Cardiac muscle cell (in vitro differentiated cells and primary cell): Measurements from ENCODE around the gene CPOX. TPM values are rescaled to one million over a fixed set of nuclear protein-coding genes. Genes with fewer than 3 reads are reported as not detected.

Experiments used
- DNase-seq, 2 donors: peaks; one replicate each; pipeline versions ENCODE4 v3.0.0 to v3.0.0-alpha.2; 2010 to 2017; ENCODE audit warnings: low read depth in 1 of 2, low spot score in 1 of 2
- H3K27ac ChIP-seq: fragments of 200-600 bp; sonication (generic); 2 replicates; pipeline ENCODE4 v1.5.1; 2016
- H3K27me3 ChIP-seq: fragments of 200-600 bp; sonication (generic); 2 replicates; pipeline ENCODE4 v1.6.0; 2016; ENCODE audit warnings: control low read depth
- H3K36me3 ChIP-seq: fragments of 200-600 bp; sonication (generic); 2 replicates; pipeline ENCODE4 v1.5.1; 2016; ENCODE audit warnings: control low read depth
- H3K4me1 ChIP-seq: fragments of 200-600 bp; sonication (generic); 2 replicates; pipeline ENCODE4 v1.8.1; 2017; ENCODE audit warnings: low read depth, mild to moderate bottlenecking, mixed run types
- H3K4me3 ChIP-seq: fragments of 200-600 bp; sonication (generic); 2 replicates; pipeline ENCODE4 v1.5.1; 2016; ENCODE audit warnings: mild to moderate bottlenecking
- H3K9me3 ChIP-seq: fragments of 200-600 bp; sonication (generic); 2 replicates; pipeline ENCODE4 v1.5.1; 2017; ENCODE audit warnings: low read depth, mild to moderate bottlenecking, control low read depth
- polyA plus RNA-seq: library from polyadenylated mRNA; unstranded; fragments of >200 nt; fragmentation: Nextera tagmentation; extraction: Ambion mirVana; gene quantifications from 2 replicates; pipeline ENCODE4 v1.2.1, GENCODE V29; 2016
- total RNA-seq: library from RNA; depleted of rRNA; stranded (reverse); fragments of >200 nt; gene quantifications from 2 replicates; pipeline ENCODE4 v1.2.3, GENCODE V29; 2016
- TF ChIP-seq, protein P1 (sequence below): IDR thresholded peaks from 2 replicates; pipeline ENCODE4 v1.5.1; 2012; ENCODE audit warnings: low read depth, mild to moderate bottlenecking, low read length

Gene CPOX
- total and polyA plus RNA-seq, 2 experiments from 2014 or later = 10.5 to 45.0 TPM

DNA sequence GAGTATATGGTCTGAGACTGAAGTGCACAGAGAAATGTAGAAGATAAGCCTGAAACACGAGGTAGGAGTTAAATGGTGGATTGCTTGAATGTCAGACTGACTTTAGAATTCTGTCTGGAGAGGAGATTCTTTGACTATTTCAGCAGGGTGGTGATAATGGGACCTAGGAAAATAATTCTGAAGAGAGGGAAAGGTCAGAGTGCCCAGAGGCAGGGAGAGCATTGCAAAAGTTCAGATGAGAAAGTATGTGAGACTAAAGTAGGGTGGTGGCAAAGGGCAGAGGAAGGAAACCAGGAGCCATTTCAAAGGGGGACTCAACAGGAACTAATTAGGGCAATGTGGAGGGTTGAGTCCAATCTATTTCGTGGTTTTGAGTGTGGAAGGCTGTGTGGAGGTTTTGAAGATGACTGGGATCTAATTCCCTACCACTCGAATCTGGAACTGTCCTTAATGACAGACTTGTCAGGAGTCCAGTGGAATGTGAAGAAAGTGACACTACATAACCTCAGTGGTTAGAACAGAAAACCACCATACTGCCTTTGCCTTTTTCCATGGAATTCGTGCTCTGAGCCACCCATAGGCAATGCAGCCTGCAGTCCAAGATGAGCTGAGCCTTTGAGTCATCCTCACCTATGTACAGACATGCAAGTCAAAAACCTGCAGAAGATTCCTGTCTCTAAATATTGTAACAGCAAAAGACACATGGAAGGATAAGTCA is 16.1 kb downstream of the CPOX start:
- H3K27ac ChIP-seq = no peak overlapping the region
- TF ChIP-seq, protein P1, sequence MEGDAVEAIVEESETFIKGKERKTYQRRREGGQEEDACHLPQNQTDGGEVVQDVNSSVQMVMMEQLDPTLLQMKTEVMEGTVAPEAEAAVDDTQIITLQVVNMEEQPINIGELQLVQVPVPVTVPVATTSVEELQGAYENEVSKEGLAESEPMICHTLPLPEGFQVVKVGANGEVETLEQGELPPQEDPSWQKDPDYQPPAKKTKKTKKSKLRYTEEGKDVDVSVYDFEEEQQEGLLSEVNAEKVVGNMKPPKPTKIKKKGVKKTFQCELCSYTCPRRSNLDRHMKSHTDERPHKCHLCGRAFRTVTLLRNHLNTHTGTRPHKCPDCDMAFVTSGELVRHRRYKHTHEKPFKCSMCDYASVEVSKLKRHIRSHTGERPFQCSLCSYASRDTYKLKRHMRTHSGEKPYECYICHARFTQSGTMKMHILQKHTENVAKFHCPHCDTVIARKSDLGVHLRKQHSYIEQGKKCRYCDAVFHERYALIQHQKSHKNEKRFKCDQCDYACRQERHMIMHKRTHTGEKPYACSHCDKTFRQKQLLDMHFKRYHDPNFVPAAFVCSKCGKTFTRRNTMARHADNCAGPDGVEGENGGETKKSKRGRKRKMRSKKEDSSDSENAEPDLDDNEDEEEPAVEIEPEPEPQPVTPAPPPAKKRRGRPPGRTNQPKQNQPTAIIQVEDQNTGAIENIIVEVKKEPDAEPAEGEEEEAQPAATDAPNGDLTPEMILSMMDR = no peak
- H3K27me3 ChIP-seq = peaks cover 52% of the 10 kb centered on the region
- H3K4me3 ChIP-seq = no peak overlapping the region
- DNase-seq = peak in 1 of 2 donors; percentile 33
- H3K4me1 ChIP-seq = no peaks in the 10 kb centered on the region
- no peaks in the 10 kb centered on the region for H3K9me3 ChIP-seq
- no peaks in the 10 kb centered on the region for H3K36me3 ChIP-seq

DNA sequence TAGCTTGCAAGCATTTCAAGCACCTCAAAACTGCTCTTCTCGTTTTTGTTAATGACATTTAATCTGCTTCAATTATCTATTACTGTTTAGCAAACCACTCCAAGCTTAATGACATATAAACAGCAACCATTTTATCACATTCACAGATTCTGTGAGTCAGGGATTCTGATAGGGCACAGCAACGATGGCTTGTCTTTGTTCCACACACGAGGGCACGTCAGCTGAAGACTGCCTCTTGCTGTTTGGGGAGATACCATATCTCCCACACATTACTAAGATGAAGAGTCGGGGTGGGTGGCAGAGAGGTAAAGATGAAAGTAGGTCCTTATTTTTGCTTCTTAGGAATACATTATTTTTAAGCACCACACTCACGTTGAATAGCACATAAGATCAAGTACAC is 19.3 kb downstream of the CPOX start:
- no peaks in the 10 kb centered on the region for H3K4me1 ChIP-seq
- H3K27ac ChIP-seq = no peak overlapping the region
- H3K27me3 ChIP-seq = peaks cover 25% of the 10 kb centered on the region
- no peaks in the 10 kb centered on the region for H3K9me3 ChIP-seq
- H3K36me3 ChIP-seq = no peaks in the 10 kb centered on the region
- H3K4me3 ChIP-seq = no peak overlapping the region
- TF ChIP-seq, protein P1 = no peak
- no peak for DNase-seq

- no peaks in the 10 kb centered on the region for H3K4me1 ChIP-seq
- DNase-seq = peak in 1 of 2 donors; percentile 56
- no peak overlapping the region for H3K27ac ChIP-seq
- no peaks in the 10 kb centered on the region for H3K36me3 ChIP-seq
- no peaks in the 10 kb centered on the region for H3K9me3 ChIP-seq
- no peak overlapping the region for H3K4me3 ChIP-seq
- H3K27me3 ChIP-seq = peaks cover 18% of the 10 kb centered on the region
- TF ChIP-seq, protein P1 = peak; percentile 56
These were observed 20.2 kb downstream of the CPOX start for GRCh38 chr3:98573181-98573728.

GRCh38 chr3:98568402-98568801 is 25.0 kb downstream of the CPOX start:
- no peaks in the 10 kb centered on the region for H3K36me3 ChIP-seq
- TF ChIP-seq, protein P1 = no peak
- DNase-seq = no peak
- H3K27me3 ChIP-seq = no peaks in the 10 kb centered on the region
- H3K9me3 ChIP-seq = no peaks in the 10 kb centered on the region
- H3K27ac ChIP-seq = no peak overlapping the region
- no peak overlapping the region for H3K4me3 ChIP-seq
- H3K4me1 ChIP-seq = no peaks in the 10 kb centered on the region

DNA sequence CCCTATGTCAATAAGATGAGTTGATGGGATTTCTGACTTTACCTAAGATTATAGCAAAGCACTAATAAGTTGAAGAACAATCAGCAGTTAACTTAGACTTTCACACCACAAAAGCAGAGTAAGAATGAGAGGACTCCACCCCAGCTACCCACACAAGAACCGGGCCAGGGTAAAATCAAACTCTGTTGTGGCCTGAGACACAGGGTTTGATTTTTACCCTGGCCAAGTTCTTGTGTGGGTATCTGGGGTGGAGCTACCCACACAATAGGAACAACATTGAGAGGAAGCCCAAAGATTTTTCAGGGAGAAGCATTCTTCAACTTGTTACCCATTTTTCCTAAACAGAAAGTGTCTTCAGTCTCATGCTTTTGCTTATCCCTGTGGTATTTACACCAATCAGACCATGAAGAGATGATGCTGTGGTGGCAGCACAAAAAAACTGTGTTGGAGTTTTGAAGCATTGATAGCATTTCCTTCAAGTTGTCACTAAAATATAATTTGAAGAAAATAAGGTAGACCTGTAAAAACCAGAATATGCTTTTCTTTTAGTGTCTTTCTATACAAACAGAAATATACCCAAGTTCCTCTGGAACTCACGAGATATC is 25.6 kb downstream of the CPOX start:
- Histone ChIP-seq H3K27me3 (no peaks in the 10 kb centered on the region), H3K9me3 (no peaks in the 10 kb centered on the region), H3K4me1 (no peaks in the 10 kb centered on the region), H3K4me3 (no peak overlapping the region), H3K36me3 (no peaks in the 10 kb centered on the region), H3K27ac (no peak overlapping the region)
- DNase-seq = no peak
- TF ChIP-seq, protein P1 = no peak
